CD4-positive, CD25-positive, alpha-beta regulatory T cell (primary cell): Measurements from ENCODE around the gene SAMD3. TPM values are rescaled to one million over a fixed set of nuclear protein-coding genes. Genes with fewer than 3 reads are reported as not detected.

Experiments used
- ATAC-seq, 2 donors: fragments of 150-1000 bp; cut with Tn5 transposase; one replicate each; pipeline ENCODE4 v1.10.0; 2021; ENCODE audit warnings: low read depth in 2 of 2, moderate number of reproducible peaks in 2 of 2, moderate library complexity in 1 of 2
- DNase-seq, 3 donors: peaks; one replicate each; pipeline versions ENCODE4 v3.0.0 to v3.0.0-alpha.2; 2012 to 2022; ENCODE audit warnings: mixed read lengths in 1 of 3
- H3K27ac ChIP-seq: one replicate; pipeline ENCODE4 v1.7.0; 2013; ENCODE audit warnings: mild to moderate bottlenecking, low read length; ENCODE audit not compliant: insufficient read depth, poor library complexity, severe bottlenecking
- H3K27me3 ChIP-seq: one replicate; pipeline ENCODE4 v1.7.0; 2013; ENCODE audit warnings: low read length; ENCODE audit not compliant: control insufficient read depth, insufficient read depth
- H3K36me3 ChIP-seq: one replicate; pipeline ENCODE4 v1.7.0; 2013; ENCODE audit warnings: mild to moderate bottlenecking, low read length, moderate library complexity; ENCODE audit not compliant: control insufficient read depth, insufficient read depth
- H3K4me1 ChIP-seq: 2 replicates; pipeline ENCODE4 v1.7.0; 2013; ENCODE audit warnings: mild to moderate bottlenecking, low read length; ENCODE audit not compliant: insufficient read depth, control insufficient read depth, poor library complexity, severe bottlenecking
- H3K4me3 ChIP-seq: one replicate; pipeline ENCODE4 v1.7.0; 2013; ENCODE audit warnings: low read depth, mild to moderate bottlenecking, low read length, moderate library complexity
- H3K9me3 ChIP-seq, 2 experiments: 1 replicate in 1 of 2; 2 replicates in 1 of 2; pipeline ENCODE4 v1.7.0; 2013; ENCODE audit warnings: low read length in 2 of 2, mild to moderate bottlenecking in 1 of 2, moderate library complexity in 1 of 2; ENCODE audit not compliant: control insufficient read depth in 2 of 2
- H3K27ac Mint-ChIP-seq, 3 donors: one replicate each; pipeline ENCODE4 v1.8.0; 2020 to 2022; ENCODE audit warnings: mild to moderate bottlenecking in 3 of 3, mixed read lengths in 3 of 3, moderate library complexity in 2 of 3
- H3K27me3 Mint-ChIP-seq: one replicate; pipeline ENCODE4 v1.8.0; 2022; ENCODE audit warnings: mild to moderate bottlenecking, mixed read lengths
- H3K36me3 Mint-ChIP-seq: one replicate; pipeline ENCODE4 v1.8.0; 2020; ENCODE audit warnings: mixed read lengths
- H3K4me1 Mint-ChIP-seq, 4 donors: one replicate each; pipeline ENCODE4 v1.8.0; 2020 to 2022; ENCODE audit warnings: mixed read lengths in 4 of 4, mild to moderate bottlenecking in 1 of 4
- H3K4me3 Mint-ChIP-seq, 4 donors: one replicate each; pipeline ENCODE4 v1.8.0; 2020 to 2022; ENCODE audit warnings: mild to moderate bottlenecking in 4 of 4, mixed read lengths in 4 of 4, moderate library complexity in 3 of 4
- H3K9me3 Mint-ChIP-seq, 7 donors: one replicate each; pipeline ENCODE4 v1.8.0; 2020 to 2022; ENCODE audit warnings: mixed read lengths in 7 of 7, mild to moderate bottlenecking in 3 of 7, moderate library complexity in 2 of 7
- polyA plus RNA-seq, 4 donors: library from polyadenylated mRNA; unstranded; fragments of 300-500 nt; fragmentation: Illumina TruSeq; gene quantifications; one replicate each; pipeline ENCODE4 v1.2.3, GENCODE V29; 2021
- total RNA-seq: library from RNA; stranded (reverse); gene quantifications from one replicate; pipeline ENCODE4 v1.2.3, GENCODE V29; 2022

Gene SAMD3
- total and polyA plus RNA-seq, 5 donors from 2014 or later: 25.0 to 70.7 (median 49.6) TPM

GRCh38 chr6:130211691-130212090, 11.1 kb downstream of the SAMD3 start:
- H3K4me1 ChIP-seq: peaks cover 55% of the 10 kb centered on the region
- ATAC-seq: no peak
- H3K36me3 ChIP-seq: peaks cover 17% of the 10 kb centered on the region
- no peak for DNase-seq
- peak overlapping the region; percentile 60 for H3K4me3 ChIP-seq
- Mint-ChIP-seq H3K27me3 (no peaks in the 10 kb centered on the region), H3K27ac (peak overlapping the region; percentile 49 to 87 (median 72)), H3K36me3 (peaks cover 53% of the 10 kb centered on the region), H3K9me3 (peaks cover 0 to 5% (median 0%) of the 10 kb centered on the region in 7 donors), H3K4me1 (peaks cover 30 to 76% (median 53%) of the 10 kb centered on the region in 4 donors), H3K4me3 (peak overlapping the region; percentile 64 to 87 (median 78))
- H3K27me3 ChIP-seq: no peaks in the 10 kb centered on the region
- no peak overlapping the region for H3K27ac ChIP-seq
- H3K9me3 ChIP-seq: no peaks in the 10 kb centered on the region

GRCh38 chr6:130207979-130208649, 14.6 kb downstream of the SAMD3 start:
- no peak overlapping the region for H3K27ac ChIP-seq
- H3K9me3 Mint-ChIP-seq: no peaks in the 10 kb centered on the region

GRCh38 chr6:130206479-130206878, 16.3 kb downstream of the SAMD3 start:
- no peak overlapping the region for H3K4me3 Mint-ChIP-seq
- H3K27ac Mint-ChIP-seq: peak overlapping the region in 1 of 3 donors; percentile 28
- DNase-seq (no peak), ATAC-seq (no peak)
- peaks cover 23% of the 10 kb centered on the region for H3K4me1 ChIP-seq
- peaks cover 22 to 72% (median 47%) of the 10 kb centered on the region in 4 donors for H3K4me1 Mint-ChIP-seq
- no peaks in the 10 kb centered on the region for H3K27me3 ChIP-seq
- H3K27ac ChIP-seq: no peak overlapping the region
- peaks cover 21% of the 10 kb centered on the region for H3K36me3 ChIP-seq
- H3K9me3 ChIP-seq: no peaks in the 10 kb centered on the region
- H3K36me3 Mint-ChIP-seq: peaks cover 68% of the 10 kb centered on the region
- peaks cover 0 to 2% (median 0%) of the 10 kb centered on the region in 7 donors for H3K9me3 Mint-ChIP-seq
- H3K4me3 ChIP-seq: no peak overlapping the region
- H3K27me3 Mint-ChIP-seq: no peaks in the 10 kb centered on the region

More at GRCh38 chr6:130207979-130208649, 14.6 kb downstream of the SAMD3 start:
- no peaks in the 10 kb centered on the region for H3K27me3 Mint-ChIP-seq
- DNase-seq (no peak), ATAC-seq (no peak)
- H3K4me1 Mint-ChIP-seq: peaks cover 24 to 73% (median 47%) of the 10 kb centered on the region in 4 donors
- Histone ChIP-seq H3K9me3 (no peaks in the 10 kb centered on the region), H3K27me3 (no peaks in the 10 kb centered on the region), H3K4me3 (no peak overlapping the region), H3K36me3 (peaks cover 17% of the 10 kb centered on the region), H3K4me1 (peaks cover 34% of the 10 kb centered on the region)
- peak overlapping the region in 2 of 3 donors; percentile 13 to 49 for H3K27ac Mint-ChIP-seq
- peaks cover 69% of the 10 kb centered on the region for H3K36me3 Mint-ChIP-seq
- H3K4me3 Mint-ChIP-seq: no peak overlapping the region

GRCh38 chr6:130204322-130204721, 18.4 kb downstream of the SAMD3 start:
- H3K27ac ChIP-seq: no peak overlapping the region
- H3K9me3 ChIP-seq: no peaks in the 10 kb centered on the region
- DNase-seq (no peak), ATAC-seq (no peak)
- peaks cover 26% of the 10 kb centered on the region for H3K36me3 ChIP-seq
- H3K9me3 Mint-ChIP-seq: peaks cover 0 to 4% (median 1%) of the 10 kb centered on the region in 7 donors
- no peak overlapping the region for H3K4me3 ChIP-seq
- H3K27ac Mint-ChIP-seq: no peak overlapping the region
- H3K4me1 Mint-ChIP-seq: peaks cover 18 to 63% (median 38%) of the 10 kb centered on the region in 4 donors
- no peak overlapping the region for H3K4me3 Mint-ChIP-seq
- peaks cover 16% of the 10 kb centered on the region for H3K4me1 ChIP-seq
- no peaks in the 10 kb centered on the region for H3K27me3 ChIP-seq
- peaks cover 68% of the 10 kb centered on the region for H3K36me3 Mint-ChIP-seq
- H3K27me3 Mint-ChIP-seq: no peaks in the 10 kb centered on the region

GRCh38 chr6:130203370-130203769, 19.4 kb downstream of the SAMD3 start:
- Mint-ChIP-seq H3K4me1 (peaks cover 18 to 65% (median 39%) of the 10 kb centered on the region in 4 donors), H3K9me3 (peaks cover 0 to 4% (median 1%) of the 10 kb centered on the region in 7 donors), H3K27ac (peak overlapping the region; percentile 0 to 76 (median 48)), H3K4me3 (peak overlapping the region in 1 of 4 donors; percentile 14), H3K27me3 (no peaks in the 10 kb centered on the region), H3K36me3 (peaks cover 61% of the 10 kb centered on the region)
- H3K27me3 ChIP-seq: no peaks in the 10 kb centered on the region
- peak overlapping the region; percentile 28 for H3K4me3 ChIP-seq
- DNase-seq (no peak), ATAC-seq (no peak)
- H3K36me3 ChIP-seq: peaks cover 23% of the 10 kb centered on the region
- peaks cover 16% of the 10 kb centered on the region for H3K4me1 ChIP-seq
- no peak overlapping the region for H3K27ac ChIP-seq
- H3K9me3 ChIP-seq: no peaks in the 10 kb centered on the region

- Mint-ChIP-seq H3K27ac (peak overlapping the region; percentile 48 to 84 (median 76)), H3K9me3 (peaks cover 0 to 4% (median 1%) of the 10 kb centered on the region in 7 donors), H3K36me3 (peaks cover 56% of the 10 kb centered on the region), H3K27me3 (no peaks in the 10 kb centered on the region), H3K4me3 (peak overlapping the region in 1 of 4 donors; percentile 57), H3K4me1 (peaks cover 18 to 63% (median 34%) of the 10 kb centered on the region in 4 donors)
- H3K36me3 ChIP-seq: peaks cover 20% of the 10 kb centered on the region
- peaks cover 16% of the 10 kb centered on the region for H3K4me1 ChIP-seq
- H3K4me3 ChIP-seq: no peak overlapping the region
- DNase-seq: peak in 1 of 3 donors; percentile 19
- ATAC-seq: peak in 1 of 2 donors; percentile 50
- H3K27me3 ChIP-seq: no peaks in the 10 kb centered on the region
- H3K9me3 ChIP-seq: no peaks in the 10 kb centered on the region
- H3K27ac ChIP-seq: no peak overlapping the region
Observed at GRCh38 chr6:130202782-130203181, 20.0 kb downstream of the SAMD3 start.

GRCh38 chr6:130200020-130200419, 22.7 kb downstream of the SAMD3 start:
- ATAC-seq (no peak), DNase-seq (no peak)
- no peak overlapping the region for H3K4me3 ChIP-seq
- peaks cover 46% of the 10 kb centered on the region for H3K36me3 Mint-ChIP-seq
- no peaks in the 10 kb centered on the region for H3K27me3 Mint-ChIP-seq
- no peaks in the 10 kb centered on the region for H3K27me3 ChIP-seq
- peaks cover 0 to 6% (median 1%) of the 10 kb centered on the region in 7 donors for H3K9me3 Mint-ChIP-seq
- H3K4me1 Mint-ChIP-seq: peaks cover 24 to 59% (median 33%) of the 10 kb centered on the region in 4 donors
- H3K4me3 Mint-ChIP-seq: no peak overlapping the region
- peaks cover 16% of the 10 kb centered on the region for H3K36me3 ChIP-seq
- H3K27ac ChIP-seq: no peak overlapping the region
- H3K9me3 ChIP-seq: no peaks in the 10 kb centered on the region
- H3K4me1 ChIP-seq: peaks cover 16% of the 10 kb centered on the region
- H3K27ac Mint-ChIP-seq: no peak overlapping the region
